HepG2 (cell line): ENCODE data around the gene HRG. TPM values are rescaled to one million over a fixed set of nuclear protein-coding genes. Genes with fewer than 3 reads are reported as not detected.

Experiments used
- CBX1 ChIP-seq: IDR thresholded peaks from one replicate; pipeline ENCODE4 v1.6.1; 2016; ENCODE audit warnings: antibody characterized with exemption, low read depth
- GATAD1 ChIP-seq: IDR thresholded peaks from 2 replicates; pipeline ENCODE4 v1.6.1; 2016; ENCODE audit warnings: missing genetic modification reagents, missing compliant biosample characterization
- HDAC6 ChIP-seq: fragments of 200-600 bp; sonication (generic); IDR thresholded peaks from 2 replicates; pipeline ENCODE4 v1.7.0; 2017; ENCODE audit warnings: mild to moderate bottlenecking, antibody characterized with exemption, low read length, low read depth
- HNRNPH1 ChIP-seq: fragments of 200-400 bp; formaldehyde crosslinking; optimal IDR thresholded peaks from 2 replicates; pipeline ENCODE3; 2017; ENCODE audit warnings: mild to moderate bottlenecking, low read depth, low read length
- JDP2 ChIP-seq: sonication (generic); formaldehyde crosslinking; IDR thresholded peaks from 2 replicates; pipeline ENCODE4 v1.8.1; 2022; ENCODE audit warnings: missing genetic modification reagents, borderline replicate concordance
- LCORL ChIP-seq, 2 experiments: fragments of 450-650 bp in 1 of 2; sonication (generic) in 1 of 2; formaldehyde crosslinking in 1 of 2; IDR thresholded peaks; 2 replicates each; pipeline versions ENCODE4 v1.5.0 to v1.6.1; 2017 to 2020; ENCODE audit warnings: antibody characterized with exemption in 1 of 2, missing genetic modification reagents in 1 of 2
- RAD51 ChIP-seq: fragments of 450-650 bp; IDR thresholded peaks from 2 replicates; pipeline ENCODE4 v1.6.1; 2016; ENCODE audit warnings: borderline replicate concordance
- SIX1 ChIP-seq: sonication (generic); formaldehyde crosslinking; IDR thresholded peaks from 2 replicates; pipeline ENCODE4 v1.4.0; 2020; ENCODE audit warnings: missing genetic modification reagents, borderline replicate concordance
- SP5 ChIP-seq: IDR thresholded peaks from 2 replicates; pipeline ENCODE4 v1.6.1; 2016; ENCODE audit warnings: low read depth, borderline replicate concordance
- SYNCRIP ChIP-seq: fragments of 200-400 bp; formaldehyde crosslinking; IDR thresholded peaks from 2 replicates; pipeline ENCODE4 v1.6.1; 2018; ENCODE audit warnings: mild to moderate bottlenecking, low read depth, low read length; ENCODE audit not compliant: insufficient read depth
- ZFP36L2 ChIP-seq: sonication (generic); formaldehyde crosslinking; IDR thresholded peaks from 2 replicates; pipeline ENCODE4 v1.4.0; 2020; ENCODE audit warnings: missing genetic modification reagents
- ZFP62 ChIP-seq: sonication (generic); formaldehyde crosslinking; IDR thresholded peaks from 2 replicates; pipeline ENCODE4 v1.4.0; 2020; ENCODE audit warnings: missing genetic modification reagents
- ZNF570 ChIP-seq: sonication (generic); formaldehyde crosslinking; IDR thresholded peaks from 2 replicates; pipeline ENCODE4 v1.4.0; 2020; ENCODE audit warnings: mild to moderate bottlenecking, missing genetic modification reagents, borderline replicate concordance
- polyA plus RNA-seq, 8 experiments: library from polyadenylated mRNA; depleted of rRNA in 3 of 8; stranded (reverse) in 7 of 8; unstranded in 1 of 8; fragments of >200 nt; fragmentation: Illumina TruSeq in 4 of 8; extraction: Trizol in 4 of 8; gene quantifications; 2 replicates each; pipeline versions ENCODE4 v1.2.1 to v1.2.3, GENCODE V29; 2011 to 2016; ENCODE audit warnings: low read depth in 4 of 8, missing spikeins in 1 of 8, mixed read lengths in 1 of 8; ENCODE audit not compliant: insufficient read depth in 1 of 8
- total RNA-seq, 5 experiments: library from RNA; depleted of rRNA; stranded (reverse); fragments of >200 nt; fragmentation: Illumina TruSeq; extraction: Trizol; gene quantifications; 2 replicates each; pipeline ENCODE4 v1.2.3, GENCODE V29; 2016; ENCODE audit warnings: low read depth in 1 of 5
- TF ChIP-seq, protein P1 (sequence below): sonication (generic); formaldehyde crosslinking; IDR thresholded peaks from 2 replicates; pipeline ENCODE4 v1.8.0; 2022; ENCODE audit warnings: mild to moderate bottlenecking, missing genetic modification reagents
- TF ChIP-seq, protein P2 (sequence below): sonication (generic); formaldehyde crosslinking; IDR thresholded peaks from 2 replicates; pipeline ENCODE4 v1.8.0; 2022; ENCODE audit warnings: mild to moderate bottlenecking, missing genetic modification reagents, moderate library complexity
- TF ChIP-seq, protein P3 (sequence below): IDR thresholded peaks from 2 replicates; pipeline ENCODE4 v1.6.1; 2016; ENCODE audit warnings: mild to moderate bottlenecking
- TF ChIP-seq, protein P4 (sequence below): sonication (generic); formaldehyde crosslinking; IDR thresholded peaks from 2 replicates; pipeline ENCODE4 v1.9.0; 2021; ENCODE audit warnings: missing genetic modification reagents, borderline replicate concordance
- TF ChIP-seq, protein P5 (sequence below): sonication (generic); formaldehyde crosslinking; IDR thresholded peaks from 2 replicates; pipeline ENCODE4 v1.5.0; 2020; ENCODE audit warnings: missing genetic modification reagents, mild to moderate bottlenecking, borderline replicate concordance
- TF ChIP-seq, protein P6 (sequence below): sonication (generic); formaldehyde crosslinking; IDR thresholded peaks from 2 replicates; pipeline ENCODE4 v1.4.0; 2020; ENCODE audit warnings: missing genetic modification reagents

The HRG gene
- total and polyA plus RNA-seq, 2 of the 13 experiments (the other 11 are each of a cell fraction or from before 2014, with no cell fraction given), result 0.09 to 0.11 TPM

DNA sequence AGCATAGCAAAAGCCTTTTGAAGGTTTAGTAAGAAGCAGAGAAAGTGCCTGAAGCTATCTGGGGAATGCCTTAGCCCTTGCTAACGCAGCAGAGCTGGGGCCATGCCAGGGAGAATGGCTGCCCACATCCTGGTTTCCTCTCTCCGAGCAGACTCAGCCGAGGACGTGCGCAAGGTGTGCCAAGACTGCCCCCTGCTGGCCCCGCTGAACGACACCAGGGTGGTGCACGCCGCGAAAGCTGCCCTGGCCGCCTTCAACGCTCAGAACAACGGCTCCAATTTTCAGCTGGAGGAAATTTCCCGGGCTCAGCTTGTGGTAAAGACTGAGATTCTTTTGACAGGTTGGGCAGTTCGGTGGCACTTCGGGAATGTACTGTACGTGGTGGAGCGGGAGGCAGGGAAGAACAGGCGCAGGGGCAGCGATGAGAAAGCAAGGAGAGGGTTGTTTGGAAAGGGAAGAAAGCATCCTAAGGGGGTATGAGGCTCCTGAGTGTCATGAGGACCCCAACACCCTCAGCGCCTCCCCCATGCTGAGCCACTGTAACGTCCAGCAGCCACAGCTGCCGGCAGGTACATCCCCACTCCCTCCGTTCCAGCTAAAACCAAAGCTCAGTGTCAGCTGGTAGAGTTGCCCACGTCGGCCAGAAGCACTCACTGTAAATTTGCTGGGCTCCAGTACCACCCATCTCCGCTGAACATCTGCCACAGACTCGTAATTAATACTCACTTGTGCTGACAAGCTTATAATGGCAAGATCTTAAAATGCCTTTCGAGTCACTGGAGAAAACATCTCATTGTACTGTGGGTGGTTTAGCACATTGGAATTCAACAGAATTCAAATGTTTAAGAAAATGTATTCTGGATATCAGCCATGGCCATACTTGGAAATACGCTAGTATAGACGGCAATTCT is 48.5 kb upstream of the HRG start (continued):
- TF ChIP-seq JDP2 (CRISPR knock-in tag) (no peak), SP5 (CRISPR knock-in tag) (0 out of 2 replicates have a peak, but pooled peaks have one; percentile 9), HDAC6 (no peak), LCORL (IDR thresholded peaks at IDR 0.05) (no peak), LCORL (CRISPR knock-in tag; IDR thresholded peaks at IDR 0.05) (peak; percentile 48; the same call in 1 of the 2 replicates), SIX1 (no peak), GATAD1 (CRISPR knock-in tag) (no peak), HNRNPH1 (peak; percentile 93), ZFP62 (no peak), CBX1 (peak; percentile 43), SYNCRIP (no peak), ZFP36L2 (CRISPR knock-in tag) (no peak), RAD51 (no peak), ZNF570 (CRISPR knock-in tag) (no peak)
- TF ChIP-seq, protein P1, sequence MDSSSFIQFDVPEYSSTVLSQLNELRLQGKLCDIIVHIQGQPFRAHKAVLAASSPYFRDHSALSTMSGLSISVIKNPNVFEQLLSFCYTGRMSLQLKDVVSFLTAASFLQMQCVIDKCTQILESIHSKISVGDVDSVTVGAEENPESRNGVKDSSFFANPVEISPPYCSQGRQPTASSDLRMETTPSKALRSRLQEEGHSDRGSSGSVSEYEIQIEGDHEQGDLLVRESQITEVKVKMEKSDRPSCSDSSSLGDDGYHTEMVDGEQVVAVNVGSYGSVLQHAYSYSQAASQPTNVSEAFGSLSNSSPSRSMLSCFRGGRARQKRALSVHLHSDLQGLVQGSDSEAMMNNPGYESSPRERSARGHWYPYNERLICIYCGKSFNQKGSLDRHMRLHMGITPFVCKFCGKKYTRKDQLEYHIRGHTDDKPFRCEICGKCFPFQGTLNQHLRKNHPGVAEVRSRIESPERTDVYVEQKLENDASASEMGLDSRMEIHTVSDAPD (CRISPR knock-in tag), result 0 out of 2 replicates have a peak, but pooled peaks have one; percentile 59
- TF ChIP-seq, protein P2, sequence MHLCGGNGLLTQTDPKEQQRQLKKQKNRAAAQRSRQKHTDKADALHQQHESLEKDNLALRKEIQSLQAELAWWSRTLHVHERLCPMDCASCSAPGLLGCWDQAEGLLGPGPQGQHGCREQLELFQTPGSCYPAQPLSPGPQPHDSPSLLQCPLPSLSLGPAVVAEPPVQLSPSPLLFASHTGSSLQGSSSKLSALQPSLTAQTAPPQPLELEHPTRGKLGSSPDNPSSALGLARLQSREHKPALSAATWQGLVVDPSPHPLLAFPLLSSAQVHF, result 0 out of 2 replicates have a peak, but pooled peaks have one; percentile 80
- TF ChIP-seq, protein P3, sequence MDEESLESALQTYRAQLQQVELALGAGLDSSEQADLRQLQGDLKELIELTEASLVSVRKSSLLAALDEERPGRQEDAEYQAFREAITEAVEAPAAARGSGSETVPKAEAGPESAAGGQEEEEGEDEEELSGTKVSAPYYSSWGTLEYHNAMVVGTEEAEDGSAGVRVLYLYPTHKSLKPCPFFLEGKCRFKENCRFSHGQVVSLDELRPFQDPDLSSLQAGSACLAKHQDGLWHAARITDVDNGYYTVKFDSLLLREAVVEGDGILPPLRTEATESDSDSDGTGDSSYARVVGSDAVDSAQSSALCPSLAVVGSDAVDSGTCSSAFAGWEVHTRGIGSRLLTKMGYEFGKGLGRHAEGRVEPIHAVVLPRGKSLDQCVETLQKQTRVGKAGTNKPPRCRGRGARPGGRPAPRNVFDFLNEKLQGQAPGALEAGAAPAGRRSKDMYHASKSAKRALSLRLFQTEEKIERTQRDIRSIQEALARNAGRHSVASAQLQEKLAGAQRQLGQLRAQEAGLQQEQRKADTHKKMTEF (CRISPR knock-in tag), result peak; percentile 39; the same call in 1 of the 2 replicates
- TF ChIP-seq, protein P4, sequence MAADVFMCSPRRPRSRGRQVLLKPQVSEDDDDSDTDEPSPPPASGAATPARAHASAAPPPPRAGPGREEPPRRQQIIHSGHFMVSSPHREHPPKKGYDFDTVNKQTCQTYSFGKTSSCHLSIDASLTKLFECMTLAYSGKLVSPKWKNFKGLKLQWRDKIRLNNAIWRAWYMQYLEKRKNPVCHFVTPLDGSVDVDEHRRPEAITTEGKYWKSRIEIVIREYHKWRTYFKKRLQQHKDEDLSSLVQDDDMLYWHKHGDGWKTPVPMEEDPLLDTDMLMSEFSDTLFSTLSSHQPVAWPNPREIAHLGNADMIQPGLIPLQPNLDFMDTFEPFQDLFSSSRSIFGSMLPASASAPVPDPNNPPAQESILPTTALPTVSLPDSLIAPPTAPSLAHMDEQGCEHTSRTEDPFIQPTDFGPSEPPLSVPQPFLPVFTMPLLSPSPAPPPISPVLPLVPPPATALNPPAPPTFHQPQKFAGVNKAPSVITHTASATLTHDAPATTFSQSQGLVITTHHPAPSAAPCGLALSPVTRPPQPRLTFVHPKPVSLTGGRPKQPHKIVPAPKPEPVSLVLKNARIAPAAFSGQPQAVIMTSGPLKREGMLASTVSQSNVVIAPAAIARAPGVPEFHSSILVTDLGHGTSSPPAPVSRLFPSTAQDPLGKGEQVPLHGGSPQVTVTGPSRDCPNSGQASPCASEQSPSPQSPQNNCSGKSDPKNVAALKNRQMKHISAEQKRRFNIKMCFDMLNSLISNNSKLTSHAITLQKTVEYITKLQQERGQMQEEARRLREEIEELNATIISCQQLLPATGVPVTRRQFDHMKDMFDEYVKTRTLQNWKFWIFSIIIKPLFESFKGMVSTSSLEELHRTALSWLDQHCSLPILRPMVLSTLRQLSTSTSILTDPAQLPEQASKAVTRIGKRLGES (CRISPR knock-in tag), result no peak
- TF ChIP-seq, protein P5, sequence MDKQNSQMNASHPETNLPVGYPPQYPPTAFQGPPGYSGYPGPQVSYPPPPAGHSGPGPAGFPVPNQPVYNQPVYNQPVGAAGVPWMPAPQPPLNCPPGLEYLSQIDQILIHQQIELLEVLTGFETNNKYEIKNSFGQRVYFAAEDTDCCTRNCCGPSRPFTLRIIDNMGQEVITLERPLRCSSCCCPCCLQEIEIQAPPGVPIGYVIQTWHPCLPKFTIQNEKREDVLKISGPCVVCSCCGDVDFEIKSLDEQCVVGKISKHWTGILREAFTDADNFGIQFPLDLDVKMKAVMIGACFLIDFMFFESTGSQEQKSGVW (CRISPR knock-in tag), result no peak
- TF ChIP-seq, protein P6, sequence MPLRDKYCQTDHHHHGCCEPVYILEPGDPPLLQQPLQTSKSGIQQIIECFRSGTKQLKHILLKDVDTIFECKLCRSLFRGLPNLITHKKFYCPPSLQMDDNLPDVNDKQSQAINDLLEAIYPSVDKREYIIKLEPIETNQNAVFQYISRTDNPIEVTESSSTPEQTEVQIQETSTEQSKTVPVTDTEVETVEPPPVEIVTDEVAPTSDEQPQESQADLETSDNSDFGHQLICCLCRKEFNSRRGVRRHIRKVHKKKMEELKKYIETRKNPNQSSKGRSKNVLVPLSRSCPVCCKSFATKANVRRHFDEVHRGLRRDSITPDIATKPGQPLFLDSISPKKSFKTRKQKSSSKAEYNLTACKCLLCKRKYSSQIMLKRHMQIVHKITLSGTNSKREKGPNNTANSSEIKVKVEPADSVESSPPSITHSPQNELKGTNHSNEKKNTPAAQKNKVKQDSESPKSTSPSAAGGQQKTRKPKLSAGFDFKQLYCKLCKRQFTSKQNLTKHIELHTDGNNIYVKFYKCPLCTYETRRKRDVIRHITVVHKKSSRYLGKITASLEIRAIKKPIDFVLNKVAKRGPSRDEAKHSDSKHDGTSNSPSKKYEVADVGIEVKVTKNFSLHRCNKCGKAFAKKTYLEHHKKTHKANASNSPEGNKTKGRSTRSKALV (CRISPR knock-in tag), result no peak
